ELF-1 (cell line): ENCODE measurements around the gene ZNF669.
"Not testable (repeated sequence)": the region's sequence is repeated elsewhere in the genome, so short reads cannot be mapped to it uniquely, and the experiment has no call there.

ENCODE experiments used
- DNase-seq: peaks from one replicate; pipeline ENCODE4 v3.0.0-alpha.2; 2016; ENCODE audit warnings: low read depth, low spot score

ZNF669 gene

DNA sequence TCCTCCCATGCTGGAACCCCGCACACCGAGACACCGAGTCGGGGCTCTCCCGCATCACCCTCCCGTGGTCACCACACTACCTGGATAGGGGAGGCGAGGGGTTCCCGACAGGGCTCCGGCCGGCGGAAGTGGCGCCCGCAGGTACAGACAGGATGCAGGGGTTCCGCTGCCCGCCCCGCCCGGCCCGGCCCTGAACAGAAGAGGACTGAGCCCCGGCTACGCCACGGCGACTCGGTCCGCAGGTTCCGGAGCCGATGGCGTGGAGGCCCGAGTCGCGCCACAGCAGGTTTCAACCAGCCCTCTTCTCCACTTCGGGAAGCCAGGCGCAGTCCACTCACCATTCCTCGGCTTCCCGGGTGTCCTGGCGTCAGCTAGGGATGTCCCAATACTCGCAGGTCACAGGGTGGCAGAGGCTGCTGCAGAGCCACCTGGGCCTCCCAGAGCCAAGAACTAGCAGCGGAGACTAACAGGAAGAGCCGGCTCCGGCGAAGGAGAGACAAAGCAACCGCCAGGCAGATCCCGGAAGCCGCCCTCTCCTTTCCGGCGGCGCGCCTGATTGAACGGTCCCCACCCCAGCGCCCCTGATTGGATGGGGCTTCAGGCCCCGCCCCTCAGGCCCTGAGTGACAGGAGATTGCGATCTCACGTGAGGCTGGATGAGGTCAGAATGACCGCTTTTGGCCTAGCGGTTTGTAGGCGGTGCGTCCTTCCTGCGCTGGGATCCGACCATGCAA lies at the start of gene ZNF669:
ZNF669 (minus strand) TSS at position 498 of the 733 bp plus-strand sequence; CDS start at position 341, 157 bp downstream.
- DNase-seq = peak; percentile 98

DNA sequence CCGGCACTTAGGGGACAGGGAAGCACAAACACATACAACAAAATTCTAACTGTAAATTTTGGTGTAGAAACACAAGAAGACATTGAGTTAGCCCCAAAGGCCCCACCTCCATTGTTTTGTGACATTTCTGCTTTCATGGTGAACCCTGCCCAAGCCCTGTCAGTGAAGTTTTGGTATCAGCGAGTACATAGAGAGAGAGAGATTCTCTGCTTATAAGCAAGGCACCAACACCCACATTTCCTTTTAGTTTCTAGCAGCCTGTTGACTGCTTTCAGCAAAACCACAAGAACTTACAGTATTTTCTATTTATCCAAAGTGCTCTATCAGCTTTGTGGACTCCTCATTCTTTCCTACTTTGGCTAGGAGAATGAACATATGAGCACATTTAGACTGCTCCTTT lies 43.6 kb upstream of the ZNF669 start:
- DNase-seq = no peak

DNA sequence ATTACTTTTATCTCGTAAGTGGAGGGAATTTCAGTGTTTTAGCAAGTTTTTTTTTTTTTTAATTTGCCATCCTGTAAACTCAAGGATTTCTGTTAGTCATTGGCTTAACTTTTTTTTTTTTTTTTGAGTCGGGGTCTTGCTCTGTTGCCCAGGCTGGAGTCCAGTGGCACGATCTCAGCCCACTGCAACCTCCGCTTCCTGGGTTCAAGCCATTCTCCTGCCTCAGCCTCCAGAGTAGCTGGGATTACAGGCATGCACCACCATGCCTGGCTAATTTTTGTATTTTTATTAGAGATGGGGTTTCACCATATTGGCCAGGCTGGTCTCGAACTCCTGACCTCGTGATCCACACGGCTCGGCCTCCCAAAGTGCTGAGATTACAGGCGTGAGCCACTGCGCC lies 43.0 kb upstream of the ZNF669 start:
- not testable (repeated sequence) for DNase-seq

DNA sequence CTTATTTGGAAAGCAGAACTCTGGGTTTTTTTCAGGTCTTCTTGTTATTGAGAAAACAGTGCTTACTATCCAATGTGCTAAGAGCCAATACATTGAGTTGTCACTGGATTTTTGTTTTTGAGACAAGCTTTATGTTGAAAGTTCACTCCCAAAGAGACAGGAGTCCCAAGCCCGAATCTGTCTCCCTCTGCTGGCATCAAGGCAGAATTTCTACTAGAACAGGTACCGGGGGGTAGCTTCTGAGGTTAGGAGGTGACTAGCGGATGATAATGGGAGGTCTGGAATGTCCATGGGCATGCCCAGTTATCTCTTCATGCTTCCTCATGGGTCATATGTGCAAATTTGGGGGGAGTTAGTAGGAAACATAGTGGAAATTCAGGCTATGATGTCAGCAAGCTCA lies 42.5 kb upstream of the ZNF669 start:
- DNase-seq = no peak

DNA sequence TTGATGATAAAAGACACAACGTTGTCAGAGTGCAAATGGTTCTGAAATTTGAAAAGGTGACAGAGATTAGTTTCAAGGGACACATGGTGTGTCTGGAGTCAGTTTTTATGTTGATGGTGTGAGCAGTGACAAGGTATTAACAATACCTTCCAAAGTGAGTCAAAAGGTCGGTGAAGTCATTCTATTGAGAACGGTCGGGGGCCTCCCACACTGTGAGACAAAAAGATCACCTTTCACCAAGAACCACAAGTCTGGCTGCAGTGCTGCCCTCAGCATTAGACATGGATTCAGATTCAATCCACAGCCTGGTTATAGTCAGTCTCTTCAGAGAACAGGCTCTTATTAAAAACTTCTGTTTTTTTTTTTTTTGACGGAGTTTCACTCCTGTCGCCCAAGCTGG lies 41.1 kb upstream of the ZNF669 start:
- DNase-seq = no peak

DNA sequence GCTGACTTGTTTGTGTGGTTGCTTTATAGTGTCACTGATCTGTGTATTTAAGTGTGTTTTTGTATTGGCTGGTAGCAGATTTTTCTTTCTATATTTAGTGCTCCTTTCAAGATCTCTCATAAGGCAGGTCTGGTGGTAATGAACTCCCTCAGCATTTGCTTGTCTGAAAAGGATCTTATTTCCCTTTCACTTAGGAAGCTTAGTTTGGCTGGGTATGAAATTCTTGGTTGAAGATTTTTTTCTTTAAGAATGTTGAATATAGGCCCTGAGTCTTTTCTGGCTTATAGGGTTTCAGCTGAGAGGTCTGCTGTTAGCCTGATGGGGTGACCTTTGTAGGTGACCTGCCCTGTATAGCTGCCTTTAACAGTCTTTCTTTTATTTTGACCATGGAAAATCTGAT lies 35.4 kb upstream of the ZNF669 start:
- not testable (repeated sequence) for DNase-seq

DNA sequence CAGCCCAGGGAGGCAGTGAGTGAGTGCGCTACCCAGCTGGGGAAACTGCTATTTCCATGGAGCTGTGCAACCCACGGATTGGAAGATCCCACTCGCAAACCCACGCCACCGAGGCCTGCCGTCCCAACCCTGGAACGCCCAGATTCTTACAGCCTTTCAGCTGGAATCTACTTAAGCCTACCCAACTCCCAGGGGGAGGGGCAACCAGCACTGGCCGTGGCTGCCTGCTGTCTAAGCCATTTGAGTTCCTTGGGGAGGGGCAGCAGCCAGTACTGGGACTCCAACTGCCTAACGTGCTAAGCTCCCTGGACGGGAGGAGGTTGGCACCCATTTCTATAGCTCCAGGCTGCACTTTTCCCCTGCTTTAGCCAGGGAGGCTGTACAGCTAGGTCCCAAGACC lies 27.1 kb upstream of the ZNF669 start:
- DNase-seq = no peak

DNA sequence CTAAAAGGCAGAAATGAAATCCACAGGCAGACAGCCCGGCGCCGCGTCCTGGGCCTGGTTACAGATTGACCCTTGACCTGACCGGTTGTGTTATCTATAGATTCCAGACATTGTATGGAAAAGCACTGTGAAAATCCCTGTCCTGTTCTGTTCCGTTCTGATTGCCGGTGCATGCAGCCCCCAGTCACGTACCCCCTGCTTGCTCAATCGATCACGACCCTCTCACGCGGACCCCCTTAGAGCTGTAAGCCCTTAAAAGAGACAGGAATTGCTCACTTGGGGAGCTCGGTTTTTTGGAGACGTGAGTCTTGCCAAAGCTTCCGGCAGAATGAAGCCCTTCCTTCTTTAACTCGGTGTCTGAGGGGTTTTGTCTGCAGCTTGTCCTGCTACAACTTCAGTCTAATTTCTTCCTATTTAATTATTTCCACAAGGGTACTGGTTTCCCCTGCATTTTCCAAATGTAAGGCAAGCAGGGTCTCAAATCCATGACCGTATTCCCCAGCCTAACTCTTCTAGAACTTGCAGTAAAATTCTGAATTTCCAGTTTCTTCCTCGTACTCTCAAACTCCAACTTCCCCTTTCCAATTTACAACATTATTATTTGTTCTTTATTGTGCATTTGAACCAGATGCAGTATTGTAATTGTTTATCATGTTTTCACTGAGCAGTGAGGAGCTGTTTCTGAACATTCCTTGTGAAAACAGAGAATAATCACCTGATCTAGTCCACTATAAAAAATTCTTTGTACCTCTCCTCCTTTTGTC lies 23.5 kb upstream of the ZNF669 start:
- DNase-seq = peak; percentile 12

DNA sequence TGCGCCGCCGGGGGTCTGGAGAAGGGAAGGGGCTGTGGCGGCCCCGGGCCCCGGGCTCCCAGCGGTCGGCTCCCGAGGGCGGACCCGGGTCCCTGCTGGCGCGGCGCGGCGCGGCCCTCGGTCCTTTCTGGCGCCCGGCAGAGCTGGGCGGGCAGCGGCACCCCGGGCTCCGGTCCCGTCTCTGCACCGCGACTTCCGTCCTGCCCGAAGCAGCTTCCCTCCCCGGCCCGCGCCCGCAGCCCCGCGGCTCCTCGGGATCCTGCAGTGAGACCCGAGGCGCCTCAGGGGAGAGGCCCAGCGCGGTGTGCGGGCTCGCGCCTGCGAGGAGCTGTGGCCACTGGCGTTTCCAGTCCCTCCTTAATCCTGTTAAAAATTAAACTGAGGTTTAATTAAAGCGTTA lies 22.4 kb upstream of the ZNF669 start:
- not testable (repeated sequence) for DNase-seq

DNA sequence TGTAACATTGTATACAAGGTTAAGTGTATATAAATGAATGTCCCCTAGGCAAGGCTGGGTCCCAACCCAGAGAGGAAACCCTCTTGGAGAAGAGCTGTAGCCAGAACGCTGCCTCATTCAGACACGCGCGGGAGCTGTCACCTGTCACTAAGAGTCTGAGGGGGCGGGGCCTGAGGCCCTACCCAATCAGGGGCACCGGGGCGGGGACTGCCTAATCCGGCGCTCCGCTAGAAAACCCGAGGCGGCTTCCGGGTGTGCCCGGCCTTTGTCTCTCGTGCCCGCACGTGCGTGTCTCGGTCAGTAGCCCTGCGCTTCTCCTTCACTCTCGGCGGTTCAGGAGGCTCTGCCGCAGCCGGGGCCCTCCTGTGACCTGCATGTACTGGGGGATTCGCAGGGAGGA lies 22.0 kb upstream of the ZNF669 start:
- not testable (repeated sequence) for DNase-seq

DNA sequence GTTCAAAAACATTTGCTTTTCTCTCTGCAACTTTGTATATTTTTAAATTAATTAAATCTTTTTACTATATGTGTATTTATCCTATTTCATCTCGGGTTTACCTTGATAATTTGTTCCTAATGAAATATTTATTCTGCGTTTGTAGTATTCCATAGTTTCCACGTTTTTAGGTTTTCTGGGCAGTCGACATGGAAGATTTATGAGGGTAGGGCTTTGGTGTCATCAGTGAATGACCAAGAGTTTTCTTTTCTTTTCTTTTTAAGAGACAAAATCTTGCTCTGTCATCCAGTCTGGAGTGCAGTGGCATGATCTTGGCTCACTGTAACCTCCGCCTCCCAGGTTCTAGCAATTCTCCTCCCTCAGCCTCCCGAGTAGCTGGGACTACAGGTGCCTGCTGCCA lies 17.2 kb upstream of the ZNF669 start:
- DNase-seq = no peak

DNA sequence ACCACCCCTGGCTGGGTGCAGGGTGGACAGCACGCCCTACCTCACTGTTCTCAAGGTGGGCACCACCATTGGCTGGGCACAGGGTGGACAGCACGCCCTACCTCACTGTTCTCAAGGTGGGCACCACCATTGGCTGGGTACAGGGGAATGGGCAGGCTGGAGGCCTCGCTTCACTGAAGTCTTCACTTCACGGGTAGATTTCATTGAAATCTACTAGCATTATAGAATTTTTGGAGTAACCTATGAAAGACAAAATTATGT lies 16.2 kb upstream of the ZNF669 start:
- DNase-seq = not testable (repeated sequence)

DNA sequence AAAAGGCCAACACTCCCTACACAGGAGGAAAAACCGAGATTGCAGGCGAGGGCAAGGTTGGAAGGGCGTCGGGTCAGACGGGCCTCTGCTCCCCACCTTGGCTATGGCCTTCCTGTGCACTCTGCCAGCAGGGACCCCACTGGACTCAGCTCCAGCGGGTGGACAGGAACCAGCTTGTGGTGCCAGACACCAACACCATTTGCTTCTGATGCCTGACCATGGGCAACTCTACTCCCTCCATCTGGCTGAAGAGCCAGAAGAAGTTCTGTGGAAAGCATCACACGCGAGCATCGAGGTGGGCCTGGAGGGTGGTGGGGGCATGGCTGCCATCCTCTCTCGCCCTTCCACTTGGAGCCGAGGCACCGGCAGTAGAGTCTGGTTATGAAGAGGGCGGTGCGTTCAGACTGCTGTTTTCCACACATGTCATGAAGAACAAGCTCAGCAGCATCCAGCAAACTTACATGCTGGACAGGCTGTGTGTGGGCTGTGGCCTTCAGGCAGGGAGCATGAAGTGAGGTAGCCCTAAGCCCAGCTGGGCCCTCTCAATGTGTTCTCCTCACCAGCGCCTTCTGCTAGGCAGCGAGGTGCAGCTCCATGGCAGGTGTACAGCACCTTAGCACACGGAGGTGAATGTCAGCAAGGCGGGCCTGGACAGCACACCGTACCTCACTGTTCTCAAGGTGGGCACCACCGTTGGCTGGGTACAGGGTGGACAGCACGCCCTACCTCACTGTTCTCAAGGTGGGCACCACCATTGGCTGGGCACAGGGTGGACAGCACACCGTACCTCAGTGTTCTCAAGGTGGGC lies 15.6 kb upstream of the ZNF669 start:
- no peak for DNase-seq

DNA sequence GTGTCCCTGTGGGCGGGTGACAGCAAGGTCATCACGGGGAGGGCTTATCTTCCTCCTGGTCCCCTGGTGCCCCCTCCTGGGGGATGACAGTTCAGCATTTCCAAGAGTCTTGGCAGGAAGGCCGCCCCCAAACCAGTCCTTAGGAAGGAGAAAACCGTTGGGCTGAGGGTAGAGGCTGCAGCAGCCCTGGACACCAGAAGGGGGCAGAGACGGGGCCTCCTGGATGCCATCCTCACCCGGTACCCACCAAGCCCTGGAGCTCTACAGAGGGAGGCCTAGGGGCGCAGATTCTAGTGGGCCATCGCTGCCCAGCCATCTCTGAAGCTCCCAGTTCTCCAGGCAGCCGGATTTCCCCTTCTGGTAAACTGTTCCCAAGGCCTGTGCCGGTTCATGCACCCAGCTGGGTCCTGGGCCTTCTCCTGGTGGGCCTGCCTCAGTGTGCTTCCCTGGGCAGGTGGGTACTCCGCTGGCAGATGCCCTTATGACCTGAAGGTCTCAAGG lies 14.8 kb upstream of the ZNF669 start:
- DNase-seq = peak; percentile 95

DNA sequence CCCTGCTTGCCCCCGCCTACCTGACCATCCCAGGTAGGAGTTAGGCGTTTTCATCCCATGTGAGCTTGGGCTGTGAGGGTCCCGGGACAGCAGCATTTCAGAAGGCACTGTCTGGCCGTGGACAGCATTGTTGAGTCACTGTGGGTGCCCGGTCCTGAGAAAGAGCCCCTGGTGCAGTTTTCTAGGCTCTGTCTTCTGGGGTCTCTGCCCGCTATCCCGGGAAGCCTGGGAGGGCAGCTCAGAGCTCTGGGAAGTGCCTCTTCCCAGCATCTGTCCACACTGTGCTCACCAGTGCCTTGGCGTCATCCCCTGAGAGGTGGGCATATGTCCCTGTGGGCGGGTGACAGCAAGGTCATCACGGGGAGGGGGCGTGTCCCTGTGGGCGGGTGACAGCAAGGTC lies 11.4 kb upstream of the ZNF669 start:
- DNase-seq = no peak

DNA sequence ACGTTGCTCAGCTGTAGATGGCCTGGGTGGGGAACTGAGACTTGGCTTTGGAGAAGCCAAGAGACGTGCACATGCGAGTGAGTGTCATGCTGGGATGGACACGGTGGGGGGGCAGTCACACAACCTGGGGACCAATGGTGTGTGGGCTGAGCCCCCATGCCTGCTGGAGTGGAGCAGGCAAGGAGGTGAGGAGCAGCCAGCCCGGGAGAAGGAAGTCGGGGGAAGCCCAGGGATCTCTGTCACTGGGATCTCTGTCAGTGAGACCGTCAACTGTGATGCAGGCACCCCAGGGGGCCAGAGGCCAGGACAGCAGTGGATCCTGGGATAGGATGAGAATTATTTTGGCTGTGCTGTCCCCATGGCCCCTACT lies 11.0 kb upstream of the ZNF669 start:
- DNase-seq = no peak

DNA sequence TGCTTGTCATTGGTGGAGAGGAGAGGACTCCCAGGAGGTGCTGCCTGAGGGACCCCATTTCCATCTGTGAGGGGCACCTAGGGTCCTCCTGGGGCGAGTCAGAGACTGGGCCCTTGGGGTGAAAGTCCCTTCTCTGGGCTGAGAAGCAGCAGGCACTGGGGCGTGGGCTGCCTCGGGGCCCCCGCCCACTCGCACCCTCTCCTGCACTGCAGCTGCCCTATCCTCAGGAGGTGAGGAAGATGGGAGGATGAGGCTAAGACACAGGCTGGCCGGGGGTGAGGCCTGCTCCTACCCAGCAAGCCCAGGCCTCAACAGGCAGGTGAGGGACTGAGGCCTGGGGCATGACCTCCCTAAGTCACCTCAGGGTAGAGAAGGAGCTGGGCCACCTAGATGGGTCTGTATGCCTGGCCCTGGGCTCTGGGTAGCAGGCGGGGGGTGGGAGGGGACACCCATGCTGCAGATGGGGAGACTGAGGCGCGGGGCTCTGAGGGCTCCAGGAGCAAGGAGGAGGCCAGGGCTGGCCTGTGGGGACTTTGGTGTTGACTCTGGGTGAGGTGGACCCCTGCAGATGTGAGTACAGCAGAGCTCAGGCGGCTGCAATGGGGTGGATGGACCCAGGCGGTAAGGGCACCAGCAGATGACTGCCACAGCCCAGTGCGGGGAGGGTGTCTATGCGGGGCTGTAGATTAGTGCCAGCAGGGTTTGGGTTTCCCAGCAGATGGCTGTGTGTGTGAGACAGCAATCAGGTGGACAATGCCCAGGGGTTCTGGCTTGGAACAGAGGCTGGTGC lies 10.4 kb upstream of the ZNF669 start:
- DNase-seq = no peak

DNA sequence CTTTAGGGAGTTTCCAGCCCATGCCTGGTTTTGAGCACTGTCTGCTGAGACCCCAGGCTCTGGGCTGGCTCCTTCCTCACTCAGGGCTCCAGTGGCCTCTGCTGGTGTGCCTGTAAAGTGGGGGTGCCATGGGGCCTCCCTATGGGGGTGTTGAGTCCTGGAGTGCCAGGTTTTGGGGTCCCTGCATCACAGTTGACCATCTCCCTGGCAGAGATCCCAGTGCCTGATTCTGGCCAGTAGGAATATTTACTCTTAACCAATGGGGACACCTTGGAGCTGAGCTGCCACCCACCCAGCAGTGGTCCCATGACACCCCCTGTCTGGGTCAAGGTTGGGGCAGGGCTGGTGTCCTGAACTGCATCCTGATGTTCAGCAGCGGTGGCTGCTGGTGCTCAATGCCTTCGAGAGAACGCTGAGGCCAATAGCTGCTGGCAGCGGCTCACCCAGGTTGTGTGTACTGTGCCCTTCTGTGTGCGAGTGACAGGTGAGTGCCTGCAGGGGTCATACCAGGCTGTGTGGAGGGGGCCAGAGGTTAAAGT lies 9.6 kb upstream of the ZNF669 start:
- no peak for DNase-seq

DNA sequence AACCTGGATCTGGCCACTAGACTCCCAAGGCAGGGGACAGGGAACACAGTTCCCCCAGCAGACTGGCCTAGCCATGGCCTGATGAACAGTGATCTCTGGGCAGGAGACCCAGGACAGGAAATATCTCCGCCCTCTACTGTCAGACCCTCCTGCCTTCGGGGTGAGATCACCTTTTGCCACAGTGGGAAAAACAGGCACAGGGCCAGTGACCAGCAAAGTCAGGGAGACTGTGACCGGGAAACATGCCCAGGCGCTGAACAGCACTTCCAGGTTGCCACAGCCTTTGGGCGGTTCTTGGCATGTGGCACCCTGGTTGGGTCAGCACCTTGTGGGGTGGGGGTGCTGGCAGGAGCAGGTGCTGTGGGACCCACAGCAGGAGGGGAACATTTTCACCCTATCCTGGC lies 8.9 kb upstream of the ZNF669 start:
- no peak for DNase-seq

DNA sequence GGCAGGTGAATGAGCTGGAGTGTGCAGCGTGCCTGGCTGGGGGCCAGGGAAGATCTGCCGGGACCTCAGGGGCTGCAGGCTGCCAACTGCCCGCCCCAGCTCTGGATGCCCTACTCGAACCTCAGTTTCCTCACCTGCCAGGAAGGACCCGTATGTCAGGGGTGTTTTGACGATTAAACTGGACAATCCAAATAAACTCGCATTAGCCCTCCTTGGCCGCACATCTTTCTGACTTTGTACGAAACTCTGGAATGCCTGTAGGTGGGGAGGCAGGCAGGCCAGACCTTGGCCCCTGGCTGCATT lies 8.3 kb upstream of the ZNF669 start:
- no peak for DNase-seq

DNA sequence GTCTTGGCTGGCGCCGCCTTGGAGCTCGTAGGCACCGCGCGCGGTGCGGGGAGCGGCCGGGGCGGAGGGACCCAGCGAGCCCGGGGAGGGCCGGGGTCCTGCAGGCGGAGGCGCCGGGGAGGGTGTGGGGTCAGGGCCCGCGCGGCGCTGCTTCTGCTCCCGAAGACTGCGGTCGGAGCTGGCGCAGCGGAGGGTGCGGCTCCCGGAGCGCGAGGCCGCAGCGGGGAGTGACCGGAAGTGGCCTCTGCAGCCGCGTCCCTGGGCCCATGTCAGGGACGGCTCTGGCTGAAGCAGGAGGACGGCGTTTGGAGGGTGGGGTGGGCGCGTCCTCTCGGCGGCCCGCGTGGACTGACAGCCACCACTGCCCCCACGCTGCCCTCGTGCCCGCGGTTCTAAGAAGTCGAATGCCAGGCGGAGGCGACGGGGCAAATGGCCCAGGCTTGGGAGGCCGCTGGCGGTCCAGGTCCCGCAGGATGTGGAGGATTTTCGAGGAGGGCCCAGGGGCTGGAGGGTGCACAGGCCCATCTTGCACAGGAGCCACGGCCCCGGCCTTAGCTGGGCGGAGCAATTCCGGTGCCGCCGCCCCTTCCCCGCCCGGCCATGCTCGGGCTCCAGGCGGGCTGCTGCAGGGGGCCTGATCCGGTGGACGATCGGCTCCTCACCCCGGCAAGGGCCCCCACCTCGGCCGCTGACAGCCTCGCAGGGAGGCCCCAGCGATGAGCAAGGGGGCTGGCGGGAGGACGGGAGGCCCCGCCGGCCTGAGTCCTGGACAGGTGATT lies 7.7 kb upstream of the ZNF669 start:
- peak; percentile 66 for DNase-seq
